GM23248 (cell line): ENCODE results near the gene SPATA24. TPM values are rescaled to one million over a fixed set of nuclear protein-coding genes. Genes with fewer than 3 reads are reported as not detected.

Source experiments
- DNase-seq: peaks from one replicate; pipeline ENCODE4 v3.0.0-alpha.2; 2015
- H2AFZ ChIP-seq: fragments of 200-600 bp; sonication (generic); 2 replicates; pipeline ENCODE4 v1.6.1; 2016; ENCODE audit warnings: antibody characterized with exemption
- H3F3A ChIP-seq: fragments of 200-600 bp; sonication (generic); 2 replicates; pipeline ENCODE4 v1.6.1; 2016; ENCODE audit warnings: mild to moderate bottlenecking, antibody characterized with exemption, mixed run types; ENCODE audit not compliant: insufficient read depth
- H3K27ac ChIP-seq: fragments of 200-600 bp; sonication (generic); 2 replicates; pipeline ENCODE4 v1.5.1; 2016; ENCODE audit warnings: mild to moderate bottlenecking
- H3K27me3 ChIP-seq: fragments of 200-600 bp; sonication (generic); replicated peaks from 2 replicates; pipeline ENCODE4 v1.6.1; 2016; ENCODE audit warnings: mild to moderate bottlenecking; ENCODE audit not compliant: insufficient read depth
- H3K36me3 ChIP-seq: fragments of 200-600 bp; sonication (generic); 2 replicates; pipeline ENCODE4 v1.6.1; 2016; ENCODE audit warnings: low read depth, mild to moderate bottlenecking
- H3K4me1 ChIP-seq: fragments of 200-600 bp; sonication (generic); 2 replicates; pipeline ENCODE4 v1.6.1; 2016; ENCODE audit warnings: mild to moderate bottlenecking; ENCODE audit not compliant: insufficient read depth
- H3K4me2 ChIP-seq: fragments of 200-600 bp; sonication (generic); one replicate; pipeline ENCODE4 v1.6.1; 2016; ENCODE audit warnings: mild to moderate bottlenecking; ENCODE audit not compliant: unreplicated experiment
- H3K4me3 ChIP-seq: fragments of 200-600 bp; sonication (generic); 2 replicates; pipeline ENCODE4 v1.5.1; 2016; ENCODE audit warnings: mild to moderate bottlenecking
- H3K79me2 ChIP-seq: fragments of 200-600 bp; sonication (generic); 2 replicates; pipeline ENCODE4 v1.6.1; 2016; ENCODE audit warnings: mild to moderate bottlenecking; ENCODE audit not compliant: insufficient read depth
- H3K9ac ChIP-seq: fragments of 200-600 bp; sonication (generic); 2 replicates; pipeline ENCODE4 v1.6.1; 2016; ENCODE audit warnings: mild to moderate bottlenecking
- H3K9me2 ChIP-seq: fragments of 200-600 bp; sonication (generic); 2 replicates; pipeline ENCODE4 v1.6.1; 2016; ENCODE audit warnings: mixed run types, mild to moderate bottlenecking, moderate library complexity; ENCODE audit not compliant: insufficient read depth
- H3K9me3 ChIP-seq: fragments of 200-600 bp; sonication (generic); one replicate; pipeline ENCODE4 v1.6.1; 2017; ENCODE audit warnings: low read depth
- H4K20me1 ChIP-seq: fragments of 200-600 bp; sonication (generic); 2 replicates; pipeline ENCODE4 v1.6.0; 2016; ENCODE audit not compliant: insufficient read depth
- EZH2 ChIP-seq: fragments of 200-600 bp; sonication (generic); IDR thresholded peaks from 2 replicates; pipeline ENCODE4 v1.6.1; 2018; ENCODE audit warnings: antibody characterized with exemption, mild to moderate bottlenecking; ENCODE audit not compliant: insufficient read depth, poor library complexity, severe bottlenecking
- EZH2phosphoT487 ChIP-seq: fragments of 200-600 bp; sonication (generic); IDR thresholded peaks from 2 replicates; pipeline ENCODE4 v1.6.1; 2018; ENCODE audit warnings: antibody characterized with exemption, moderate library complexity, mild to moderate bottlenecking, low read depth; ENCODE audit not compliant: insufficient read depth
- WGBS, 2 experiments: methylation state at CpG; one replicate each; pipeline ENCODE4 v1.1.6; 2015 to 2017; ENCODE audit warnings: low lambda C conversion rate in 2 of 2, low coverage in 1 of 2; ENCODE audit errors: missing lambda C conversion rate in 2 of 2; 5-methylcytosine and 5-hydroxymethylcytosine counted together
- in situ Hi-C: fragments of 300-500 bp; cut with MboI; formaldehyde crosslinking; loops from 2 replicates; pipeline ENCODE4 v1.15.0; 2020
- polyA plus RNA-seq: library from polyadenylated mRNA; unstranded; fragments of >200 nt; fragmentation: Nextera tagmentation; extraction: Ambion mirVana; gene quantifications from 2 replicates; pipeline ENCODE4 v1.2.1, GENCODE V29; 2016
- total RNA-seq: library from RNA; depleted of rRNA; stranded (reverse); fragments of >200 nt; shearing (Covaris generic); gene quantifications from 2 replicates; pipeline ENCODE4 v1.2.3, GENCODE V29; 2014; rRNA removed

Gene SPATA24
- total RNA-seq (0.43 and 1.1 TPM in 2 replicates), polyA plus RNA-seq (2.1 and 4.3 TPM in 2 replicates)

- Histone ChIP-seq H3K27ac (peak within 1 kb of the TSS; percentile 90), H3F3A (peaks cover 7% of the 10 kb centered on the region; the same call in 1 of the 2 replicates), H3K79me2 (no peaks in the 10 kb centered on the region), H2AFZ (peak within 1 kb of the TSS; percentile 97), H3K36me3 (no peaks in the 10 kb centered on the region), H3K4me1 (peaks cover 10% of the 10 kb centered on the region), H3K9ac (peak within 1 kb of the TSS; percentile 82), H4K20me1 (no peaks in the 10 kb centered on the region), H3K4me3 (peak within 1 kb of the TSS; percentile 76), H3K27me3 (no peaks in the 10 kb centered on the region), H3K4me2 (peak within 1 kb of the TSS; percentile 91), H3K9me2 (no peaks in the 10 kb centered on the region), H3K9me3 (no peaks in the 10 kb centered on the region)
- in situ Hi-C loops = no loop called here
- no peak for TF ChIP-seq EZH2phosphoT487
- 0 to 1% methylated on average over 36 to 41 of the region's 41 CpGs for WGBS, 2 experiments
- DNase-seq = peak; percentile 99
Observed at GRCh38 chr5:139403787-139404483, at the start of gene SPATA24. Gene SPATA24, minus strand, starts transcription at chr5:139404089. Its CDS starts 29 bp downstream, at chr5:139404060.

- Histone ChIP-seq H3K27ac (no peak overlapping the region), H2AFZ (no peak overlapping the region), H3K79me2 (no peaks in the 10 kb centered on the region), H3K36me3 (no peaks in the 10 kb centered on the region), H4K20me1 (no peaks in the 10 kb centered on the region), H3K27me3 (no peaks in the 10 kb centered on the region), H3F3A (peaks cover 7% of the 10 kb centered on the region), H3K9ac (no peak overlapping the region), H3K4me2 (no peak overlapping the region), H3K9me3 (no peaks in the 10 kb centered on the region), H3K4me1 (peaks cover 7% of the 10 kb centered on the region), H3K9me2 (no peaks in the 10 kb centered on the region), H3K4me3 (no peak overlapping the region)
- no peak for DNase-seq
- TF ChIP-seq EZH2phosphoT487 (no peak), EZH2 (no peak)
- WGBS, 2 experiments = 59 to 64% methylated on average over 2 to 3 of the region's 3 CpGs
- in situ Hi-C loops = no loop called here
Observed at GRCh38 chr5:139451878-139452660, 48.2 kb upstream of the SPATA24 start.

- Histone ChIP-seq H4K20me1 (no peaks in the 10 kb centered on the region), H3F3A (peaks cover 16% of the 10 kb centered on the region), H3K36me3 (no peaks in the 10 kb centered on the region), H3K27me3 (no peaks in the 10 kb centered on the region), H3K9me3 (no peaks in the 10 kb centered on the region), H3K27ac (no peak overlapping the region), H3K4me1 (peaks cover 16% of the 10 kb centered on the region), H3K4me2 (no peak overlapping the region), H3K4me3 (no peak overlapping the region), H3K9ac (no peak overlapping the region), H2AFZ (no peak overlapping the region), H3K79me2 (no peaks in the 10 kb centered on the region), H3K9me2 (no peaks in the 10 kb centered on the region)
- in situ Hi-C loops = no loop called here
- TF ChIP-seq EZH2phosphoT487 = no peak
- TF ChIP-seq EZH2 = no peak
- WGBS, 2 experiments = 67 to 91% methylated on average over 1 to 2 of the region's 2 CpGs
- no peak for DNase-seq
Observed at GRCh38 chr5:139451176-139451575, 47.3 kb upstream of the SPATA24 start.

- Histone ChIP-seq H3F3A (peaks cover 42% of the 10 kb centered on the region), H3K27ac (peak overlapping the region; percentile 62), H3K9me2 (no peaks in the 10 kb centered on the region), H3K4me2 (peak overlapping the region; percentile 32), H3K4me1 (peaks cover 46% of the 10 kb centered on the region), H3K36me3 (no peaks in the 10 kb centered on the region), H3K9ac (no peak overlapping the region), H3K79me2 (no peaks in the 10 kb centered on the region), H4K20me1 (no peaks in the 10 kb centered on the region), H3K27me3 (no peaks in the 10 kb centered on the region), H2AFZ (no peak overlapping the region), H3K9me3 (no peaks in the 10 kb centered on the region), H3K4me3 (no peak overlapping the region)
- WGBS, 2 experiments = 50 to 52% methylated on average over 5 of the region's 5 CpGs
- in situ Hi-C loops = no loop called here
- peak; percentile 84 for DNase-seq
- no peak for TF ChIP-seq EZH2
- TF ChIP-seq EZH2phosphoT487 = no peak
Observed at GRCh38 chr5:139446956-139447779, 43.3 kb upstream of the SPATA24 start.
